ENCODE results near the gene GKN1. TPM values are rescaled to one million over a fixed set of nuclear protein-coding genes. Genes with fewer than 3 reads are reported as not detected.

Gene GKN1
- total RNA-seq, 1 donor from 2014 or later = not detected

DNA sequence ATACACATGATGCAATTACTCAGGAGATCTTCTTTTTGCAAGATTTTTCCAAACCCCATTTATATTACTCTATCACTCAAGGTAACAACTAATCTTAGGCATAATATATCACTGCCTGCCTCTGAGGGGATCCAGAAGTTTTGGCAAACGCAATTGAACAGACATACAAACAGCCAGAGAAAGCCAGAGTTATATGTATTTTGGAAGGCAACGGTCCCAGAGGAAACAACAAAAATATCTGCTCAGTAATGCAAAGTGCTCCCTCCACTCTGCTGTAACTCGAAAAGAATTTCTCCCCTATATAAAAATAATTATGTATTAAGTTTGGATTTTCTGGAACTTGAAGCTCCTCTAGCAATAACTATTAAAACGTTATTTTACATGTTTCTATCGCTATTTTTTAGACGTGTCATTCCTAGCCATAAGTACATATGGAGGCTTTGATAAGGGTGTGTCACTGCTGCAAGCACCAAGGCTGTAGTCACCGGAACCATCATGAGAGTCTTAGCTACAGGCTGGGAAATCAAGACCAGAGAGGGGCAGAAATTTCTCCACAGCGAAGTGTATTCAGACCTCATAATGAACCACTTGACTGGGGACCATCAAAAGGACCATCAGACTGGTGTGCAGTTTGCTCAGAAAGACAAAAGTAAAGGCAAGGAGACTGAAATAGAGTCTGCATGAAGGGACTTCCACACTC lies 3.7 kb upstream of the GKN1 start:
- DNase-seq (no peak), ATAC-seq (no peak)
- TF ChIP-seq, protein P1, sequence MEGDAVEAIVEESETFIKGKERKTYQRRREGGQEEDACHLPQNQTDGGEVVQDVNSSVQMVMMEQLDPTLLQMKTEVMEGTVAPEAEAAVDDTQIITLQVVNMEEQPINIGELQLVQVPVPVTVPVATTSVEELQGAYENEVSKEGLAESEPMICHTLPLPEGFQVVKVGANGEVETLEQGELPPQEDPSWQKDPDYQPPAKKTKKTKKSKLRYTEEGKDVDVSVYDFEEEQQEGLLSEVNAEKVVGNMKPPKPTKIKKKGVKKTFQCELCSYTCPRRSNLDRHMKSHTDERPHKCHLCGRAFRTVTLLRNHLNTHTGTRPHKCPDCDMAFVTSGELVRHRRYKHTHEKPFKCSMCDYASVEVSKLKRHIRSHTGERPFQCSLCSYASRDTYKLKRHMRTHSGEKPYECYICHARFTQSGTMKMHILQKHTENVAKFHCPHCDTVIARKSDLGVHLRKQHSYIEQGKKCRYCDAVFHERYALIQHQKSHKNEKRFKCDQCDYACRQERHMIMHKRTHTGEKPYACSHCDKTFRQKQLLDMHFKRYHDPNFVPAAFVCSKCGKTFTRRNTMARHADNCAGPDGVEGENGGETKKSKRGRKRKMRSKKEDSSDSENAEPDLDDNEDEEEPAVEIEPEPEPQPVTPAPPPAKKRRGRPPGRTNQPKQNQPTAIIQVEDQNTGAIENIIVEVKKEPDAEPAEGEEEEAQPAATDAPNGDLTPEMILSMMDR (IDR thresholded peaks at IDR 0.05) = no peak
- no peak overlapping the region for H3K27ac ChIP-seq
- H3K27me3 ChIP-seq (ENCODE audit: low read depth) = no peaks in the 10 kb centered on the region
- H3K9me3 ChIP-seq = no peaks in the 10 kb centered on the region
- no peaks in the 10 kb centered on the region for H3K36me3 ChIP-seq
- intact Hi-C loops (cut with DNase I) = no loop called here
- H3K4me1 ChIP-seq = no peaks in the 10 kb centered on the region
- no peak overlapping the region for H3K4me3 ChIP-seq

DNA sequence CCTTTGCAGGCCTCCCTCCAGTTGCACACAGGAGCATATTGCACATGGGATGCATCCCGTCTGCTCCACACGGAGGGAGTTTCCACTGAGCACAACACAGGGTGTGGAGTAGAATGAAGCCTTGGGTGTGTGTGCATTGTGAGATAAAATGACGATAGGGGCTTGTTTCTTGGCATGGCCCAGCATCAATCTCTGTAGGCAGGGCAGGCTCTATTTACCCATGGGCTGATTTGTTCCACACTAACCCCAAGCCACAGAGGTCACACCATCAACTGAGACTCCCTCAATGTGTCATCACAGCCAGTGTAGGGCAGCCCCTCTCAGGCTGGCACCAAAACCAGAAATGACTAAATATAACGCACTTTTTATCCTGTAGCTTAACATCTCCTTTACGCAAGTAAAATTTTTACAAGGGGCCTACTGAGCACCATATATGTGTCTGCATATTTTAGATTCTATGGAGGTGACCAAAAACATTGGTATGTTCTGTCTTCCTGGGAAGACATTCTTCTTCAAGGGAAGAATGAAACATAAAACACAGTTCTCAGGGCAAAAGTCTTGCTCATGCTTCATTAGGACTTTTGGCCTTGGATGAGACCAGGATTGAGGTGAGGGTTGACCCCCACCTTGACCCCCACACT lies 2.7 kb upstream of the GKN1 start:
- H3K27me3 ChIP-seq (ENCODE audit: low read depth) = no peaks in the 10 kb centered on the region
- H3K4me1 ChIP-seq = no peaks in the 10 kb centered on the region
- TF ChIP-seq, protein P1 (IDR thresholded peaks at IDR 0.05) = no peak
- H3K27ac ChIP-seq = no peak overlapping the region
- intact Hi-C loops (cut with DNase I) = no loop called here
- no peaks in the 10 kb centered on the region for H3K36me3 ChIP-seq
- no peak for DNase-seq
- no peak overlapping the region for H3K4me3 ChIP-seq
- ATAC-seq = no peak
- H3K9me3 ChIP-seq = no peaks in the 10 kb centered on the region

DNA sequence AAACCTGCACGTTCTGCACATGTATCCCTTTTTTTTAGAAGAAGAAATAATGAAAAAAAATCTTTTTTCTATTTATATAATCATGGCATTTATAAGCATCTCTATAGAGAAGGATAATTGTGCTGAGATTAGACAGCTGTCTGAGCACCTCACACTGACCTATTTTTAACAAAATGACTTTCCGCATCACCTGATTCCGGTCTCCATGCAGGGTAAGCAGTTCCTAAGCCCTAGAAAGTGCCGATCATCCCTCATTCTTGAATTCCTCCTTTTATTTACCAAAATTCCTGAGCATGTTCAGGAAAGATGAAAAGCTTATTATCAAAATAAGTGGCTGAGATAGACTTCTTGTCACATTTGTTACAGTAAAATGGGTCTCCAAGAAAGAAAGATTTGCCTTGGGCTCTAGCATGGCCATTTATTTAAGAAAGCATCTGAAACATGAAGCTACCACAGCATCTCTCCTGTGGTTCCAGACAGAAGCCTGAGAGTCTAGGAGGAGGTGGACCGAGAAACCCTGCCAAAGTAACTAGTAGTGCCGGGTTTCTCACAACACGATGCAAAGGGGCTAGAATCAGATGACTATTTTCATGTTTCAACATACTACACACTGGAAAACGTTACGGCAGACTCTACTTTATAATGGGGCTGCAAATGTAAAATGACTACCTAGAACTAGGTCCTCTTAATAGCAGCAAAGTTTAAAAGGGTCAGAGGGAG lies 670 bp downstream of the GKN1 start:
- Histone ChIP-seq H3K36me3 (no peaks in the 10 kb centered on the region), H3K4me3 (no peak overlapping the region), H3K27me3 (ENCODE audit: low read depth) (no peaks in the 10 kb centered on the region), H3K27ac (no peak overlapping the region), H3K9me3 (no peaks in the 10 kb centered on the region), H3K4me1 (no peaks in the 10 kb centered on the region)
- TF ChIP-seq, protein P1 (IDR thresholded peaks at IDR 0.05) = no peak
- intact Hi-C loops (cut with DNase I) = no loop called here
- no peak for ATAC-seq
- DNase-seq = no peak

DNA sequence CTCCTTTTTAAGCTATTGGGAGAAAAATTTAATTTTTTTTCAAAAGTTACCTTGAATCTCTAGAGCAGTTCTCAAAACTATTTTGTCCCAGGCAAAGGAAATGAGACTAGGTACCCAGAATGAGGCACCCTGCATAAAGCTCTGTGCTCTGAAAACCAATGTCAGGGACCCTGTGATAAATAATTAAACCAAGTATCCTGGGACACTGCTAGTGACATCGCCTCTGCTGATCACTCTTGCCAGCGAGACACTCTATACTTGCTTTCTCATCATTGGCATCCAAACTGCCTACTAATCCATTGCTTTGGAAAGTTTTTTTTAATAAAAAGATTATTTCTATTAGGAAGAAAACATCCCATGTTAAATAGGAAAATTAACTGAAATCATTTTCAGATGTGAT lies 1.4 kb downstream of the GKN1 start:
- Histone ChIP-seq H3K4me3 (no peak overlapping the region), H3K4me1 (no peaks in the 10 kb centered on the region), H3K27ac (no peak overlapping the region), H3K27me3 (ENCODE audit: low read depth) (no peaks in the 10 kb centered on the region), H3K9me3 (no peaks in the 10 kb centered on the region), H3K36me3 (no peaks in the 10 kb centered on the region)
- no peak for ATAC-seq
- DNase-seq = no peak
- TF ChIP-seq, protein P1 (IDR thresholded peaks at IDR 0.05) = no peak
- intact Hi-C loops (cut with DNase I) = no loop called here

DNA sequence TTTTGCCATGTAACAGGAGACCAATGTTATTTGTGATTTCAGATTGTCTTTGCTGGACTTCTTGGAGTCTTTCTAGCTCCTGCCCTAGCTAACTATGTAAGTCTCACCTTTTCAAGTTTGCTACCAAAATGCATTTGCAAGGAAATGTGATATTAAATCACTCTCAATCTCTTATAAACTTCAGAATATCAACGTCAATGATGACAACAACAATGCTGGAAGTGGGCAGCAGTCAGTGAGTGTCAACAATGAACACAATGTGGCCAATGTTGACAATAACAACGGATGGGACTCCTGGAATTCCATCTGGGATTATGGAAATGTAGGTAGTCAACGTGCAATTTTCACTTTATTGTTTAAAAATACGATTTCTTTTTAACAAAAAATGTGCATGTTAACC lies 3.0 kb downstream of the GKN1 start:
- Histone ChIP-seq H3K9me3 (no peaks in the 10 kb centered on the region), H3K4me3 (no peak overlapping the region), H3K27me3 (ENCODE audit: low read depth) (no peaks in the 10 kb centered on the region), H3K36me3 (no peaks in the 10 kb centered on the region), H3K27ac (no peak overlapping the region), H3K4me1 (no peaks in the 10 kb centered on the region)
- intact Hi-C loops (cut with DNase I) = no loop called here
- DNase-seq = no peak
- TF ChIP-seq, protein P1 (IDR thresholded peaks at IDR 0.05) = no peak
- ATAC-seq = no peak

Data from lower lobe of right lung (tissue), 2 donors.